HG03066 (cell line): Measurements from ENCODE around the gene UQCR11.

ENCODE experiments used
- ATAC-seq: cut with Tn5 transposase; IDR thresholded peaks from one replicate; pipeline ENCODE4 v1.9.1; 2021; ENCODE audit warnings: low read depth; ENCODE audit not compliant: unreplicated experiment

The UQCR11 gene

DNA sequence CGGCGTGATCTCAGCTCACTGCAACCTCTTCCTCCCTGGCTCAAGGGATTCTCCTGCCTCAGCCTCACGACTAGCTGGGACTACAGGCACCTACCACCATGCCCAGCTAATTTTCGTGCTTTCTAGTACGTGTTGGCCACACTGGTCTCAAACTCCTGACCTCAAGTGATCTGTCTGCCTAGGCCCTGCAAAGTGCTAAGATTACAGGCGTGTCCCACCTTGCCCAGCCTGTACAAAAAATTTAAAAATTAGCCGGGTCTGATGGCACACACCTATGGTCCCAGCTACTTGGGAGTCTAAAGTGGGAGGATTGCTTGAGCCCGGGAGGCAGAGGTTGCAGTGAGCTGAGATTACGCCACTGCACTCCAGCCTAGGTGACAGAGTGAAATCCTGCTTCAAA is 32.5 kb downstream of the UQCR11 start:
- ATAC-seq: no peak

DNA sequence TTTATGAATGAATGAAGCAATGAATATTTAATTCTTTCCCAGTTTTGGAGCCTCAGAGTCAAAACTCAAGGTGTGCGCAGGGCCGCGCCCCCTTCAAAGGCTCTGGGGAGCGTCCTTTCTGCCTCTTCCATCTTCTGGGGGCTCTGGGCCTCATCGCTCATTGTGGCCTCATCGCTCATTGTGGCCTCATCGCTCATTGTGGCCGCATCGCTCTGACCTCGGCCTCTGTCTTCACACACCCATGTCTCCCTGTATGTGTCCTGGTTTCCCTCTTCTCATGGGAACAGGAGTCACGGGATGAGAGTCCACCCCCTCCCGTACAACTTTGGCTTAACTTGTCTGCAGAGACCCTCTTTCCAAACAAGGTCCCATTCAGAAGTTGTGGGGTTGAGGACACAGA is 33.9 kb downstream of the UQCR11 start:
- no peak for ATAC-seq

DNA sequence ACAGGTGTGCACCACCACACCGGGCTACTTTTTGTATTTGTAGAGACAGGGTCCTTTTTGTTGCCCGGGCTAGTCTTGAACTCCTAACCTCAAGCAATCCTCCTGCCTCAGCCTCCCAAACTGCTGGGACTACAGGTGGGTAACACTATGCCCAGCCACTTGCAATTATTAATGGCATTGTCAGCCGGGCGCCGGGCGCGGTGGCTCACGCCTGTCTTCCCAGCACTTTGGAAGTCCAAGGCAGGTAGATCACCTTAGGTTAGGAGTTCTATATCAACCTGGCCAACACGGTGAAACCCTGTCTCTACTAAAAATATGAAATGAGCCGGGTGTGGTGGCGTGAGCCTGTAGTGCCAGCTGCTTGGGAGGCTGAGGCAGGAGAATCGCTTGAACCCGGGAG is 34.4 kb downstream of the UQCR11 start:
- no peak for ATAC-seq

DNA sequence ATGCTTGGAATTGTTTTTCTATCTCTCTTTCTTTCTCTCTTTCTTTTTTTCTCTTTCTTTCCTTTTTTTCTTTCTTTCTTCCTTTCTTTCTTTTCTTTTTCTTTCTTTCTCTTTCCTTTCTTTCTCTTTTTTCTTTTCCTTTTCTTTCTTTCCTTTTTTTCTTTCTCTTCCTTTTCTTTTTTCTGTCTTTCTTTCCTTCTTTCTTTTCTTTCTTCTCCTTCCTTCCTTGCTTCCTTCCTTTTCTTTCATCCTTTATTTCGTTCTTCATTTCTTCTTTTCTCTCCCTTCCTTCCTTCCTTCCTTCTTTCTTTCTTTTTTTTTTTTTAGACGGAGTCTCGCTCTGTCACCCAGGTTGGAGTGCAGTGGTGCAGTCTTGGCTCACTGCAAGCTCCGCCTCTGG is 35.3 kb downstream of the UQCR11 start:
- ATAC-seq: no peak

- ATAC-seq: no peak
Observed at GRCh38 chr19:1568320-1569019, 36.8 kb downstream of the UQCR11 start, which contains the start of gene MEX3D. Gene MEX3D (minus strand): TSS chr19:1568325. CDS start chr19:1568058, 267 bp downstream.

GRCh38 chr19:1567848-1568227 is 37.4 kb downstream of the UQCR11 start:
- no peak for ATAC-seq

GRCh38 chr19:1567116-1567847 is 38.0 kb downstream of the UQCR11 start:
- ATAC-seq: no peak

- no peak for ATAC-seq
Observed at GRCh38 chr19:1566392-1567115, 38.7 kb downstream of the UQCR11 start.

DNA sequence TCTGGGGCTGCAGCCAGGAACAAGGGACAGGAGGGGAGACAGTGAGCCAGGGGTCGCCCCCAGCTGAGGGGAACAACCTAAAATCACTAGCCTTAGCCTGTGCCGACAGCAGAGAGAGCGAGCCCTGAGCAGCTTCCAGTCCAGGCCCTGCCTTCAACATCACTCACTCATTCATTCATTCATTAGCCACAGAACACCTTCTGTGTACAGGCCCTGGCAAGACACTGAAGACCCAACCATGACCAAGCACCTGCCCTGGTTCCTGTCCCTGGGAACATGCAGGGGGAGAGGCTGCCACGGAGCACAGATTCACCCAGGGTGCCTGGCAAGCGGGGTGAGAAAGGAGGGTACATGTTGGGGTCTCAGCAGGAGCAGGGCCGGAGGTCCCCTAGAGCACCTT is 42.0 kb downstream of the UQCR11 start:
- ATAC-seq: no peak

DNA sequence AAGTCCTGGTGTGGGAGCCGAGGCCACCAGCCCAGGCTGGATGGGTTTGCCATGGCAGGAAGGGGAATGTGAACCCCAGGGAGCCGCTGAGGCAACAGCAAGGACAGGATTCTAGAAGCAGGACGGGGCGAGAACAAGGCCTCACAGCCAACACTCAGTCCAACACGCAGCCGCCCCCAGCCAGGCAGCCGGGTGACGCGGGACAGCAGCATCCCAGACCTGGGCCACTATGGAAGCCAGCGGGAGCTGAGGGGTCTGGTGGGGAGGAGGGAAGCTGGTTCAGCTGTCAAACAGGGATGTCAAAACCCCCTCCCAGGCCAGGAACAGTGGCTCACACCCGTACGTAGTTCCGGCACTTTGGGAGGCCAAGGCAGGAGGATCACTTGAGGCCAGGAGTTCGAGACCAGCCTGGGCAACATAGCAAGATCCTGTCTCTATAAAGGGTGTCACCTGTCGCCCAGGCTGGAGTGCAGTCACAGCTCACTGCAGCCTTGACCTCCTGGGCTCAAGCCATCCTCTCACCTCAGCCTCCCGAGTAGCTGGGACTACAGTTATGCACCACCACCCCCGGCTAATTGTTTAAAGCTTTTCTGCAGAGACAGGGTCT is 43.9 kb downstream of the UQCR11 start:
- no peak for ATAC-seq

DNA sequence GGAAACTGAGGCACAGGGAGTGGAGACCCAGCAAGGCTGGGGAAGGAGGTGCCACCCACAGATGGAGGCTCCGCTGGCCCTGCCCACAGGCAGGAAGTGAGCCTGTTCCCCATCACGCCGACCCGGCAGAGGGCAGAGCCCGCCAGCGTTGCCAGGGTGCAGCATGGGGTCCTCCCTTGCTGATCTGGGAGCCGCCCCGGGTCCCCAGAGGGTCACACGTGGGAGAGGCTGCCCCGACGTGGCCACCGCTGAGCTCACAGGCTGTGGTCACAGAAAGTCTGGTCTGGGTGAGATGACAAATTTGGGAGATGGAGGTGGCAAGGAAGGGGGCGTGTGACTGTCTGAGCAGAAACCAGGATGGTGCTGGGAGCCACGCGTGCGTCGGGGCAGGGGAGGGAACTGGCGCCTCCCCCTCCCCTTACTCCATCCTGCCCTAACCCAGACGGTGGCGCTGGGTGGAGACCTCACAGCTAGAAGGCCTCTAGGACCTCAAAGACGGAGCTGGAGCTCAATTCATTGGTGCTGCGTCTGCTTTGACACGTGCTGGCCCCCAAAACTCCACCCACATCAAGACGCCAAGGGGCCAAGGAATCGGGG is 44.9 kb downstream of the UQCR11 start:
- no peak for ATAC-seq

DNA sequence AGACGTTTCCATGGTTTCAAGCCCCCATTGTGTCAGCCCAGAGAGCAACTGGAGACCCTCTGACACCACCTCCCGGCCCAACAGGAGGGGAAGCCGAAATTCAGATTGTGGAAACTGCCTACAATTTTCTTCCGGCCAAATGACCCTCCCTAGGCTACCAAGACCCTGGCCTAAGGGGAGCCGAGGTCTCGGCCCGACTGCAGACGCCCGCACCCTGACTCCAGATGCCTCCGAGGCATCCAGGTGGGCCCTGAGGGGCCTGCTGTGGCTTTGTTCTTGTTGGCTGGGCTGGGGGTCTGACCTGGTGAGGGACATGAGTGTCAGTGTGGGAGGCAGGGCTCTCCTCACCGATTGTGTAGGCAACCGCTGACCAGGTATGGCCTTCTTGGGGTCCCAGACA is 46.7 kb downstream of the UQCR11 start:
- ATAC-seq: no peak

GRCh38 chr19:1556390-1557070 is 48.7 kb downstream of the UQCR11 start:
- ATAC-seq: no peak

GRCh38 chr19:1555487-1556389 is 49.5 kb downstream of the UQCR11 start:
- no peak for ATAC-seq

GRCh38 chr19:1554968-1555367 is 50.3 kb downstream of the UQCR11 start:
- ATAC-seq: no peak

DNA sequence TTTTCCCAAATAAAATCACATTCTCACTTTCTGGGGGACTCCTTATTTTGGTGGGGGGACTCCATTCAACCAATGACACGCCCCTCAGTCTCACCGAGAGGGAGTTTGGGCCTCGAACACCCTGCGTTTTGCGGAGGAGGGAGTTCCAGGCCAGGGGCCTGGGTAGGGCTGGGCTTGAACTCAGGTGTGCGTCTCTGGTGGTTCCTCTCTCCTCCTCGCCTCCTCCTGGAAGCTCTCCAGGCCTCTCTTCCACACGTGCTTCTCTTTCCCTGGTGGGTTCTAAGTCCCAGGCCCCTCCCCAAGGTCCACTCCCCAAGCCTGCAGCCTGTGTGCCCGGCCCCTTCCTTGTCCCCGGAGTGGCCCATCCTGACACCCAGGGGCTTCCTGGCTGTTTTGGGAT is 51.8 kb downstream of the UQCR11 start:
- ATAC-seq: no peak

DNA sequence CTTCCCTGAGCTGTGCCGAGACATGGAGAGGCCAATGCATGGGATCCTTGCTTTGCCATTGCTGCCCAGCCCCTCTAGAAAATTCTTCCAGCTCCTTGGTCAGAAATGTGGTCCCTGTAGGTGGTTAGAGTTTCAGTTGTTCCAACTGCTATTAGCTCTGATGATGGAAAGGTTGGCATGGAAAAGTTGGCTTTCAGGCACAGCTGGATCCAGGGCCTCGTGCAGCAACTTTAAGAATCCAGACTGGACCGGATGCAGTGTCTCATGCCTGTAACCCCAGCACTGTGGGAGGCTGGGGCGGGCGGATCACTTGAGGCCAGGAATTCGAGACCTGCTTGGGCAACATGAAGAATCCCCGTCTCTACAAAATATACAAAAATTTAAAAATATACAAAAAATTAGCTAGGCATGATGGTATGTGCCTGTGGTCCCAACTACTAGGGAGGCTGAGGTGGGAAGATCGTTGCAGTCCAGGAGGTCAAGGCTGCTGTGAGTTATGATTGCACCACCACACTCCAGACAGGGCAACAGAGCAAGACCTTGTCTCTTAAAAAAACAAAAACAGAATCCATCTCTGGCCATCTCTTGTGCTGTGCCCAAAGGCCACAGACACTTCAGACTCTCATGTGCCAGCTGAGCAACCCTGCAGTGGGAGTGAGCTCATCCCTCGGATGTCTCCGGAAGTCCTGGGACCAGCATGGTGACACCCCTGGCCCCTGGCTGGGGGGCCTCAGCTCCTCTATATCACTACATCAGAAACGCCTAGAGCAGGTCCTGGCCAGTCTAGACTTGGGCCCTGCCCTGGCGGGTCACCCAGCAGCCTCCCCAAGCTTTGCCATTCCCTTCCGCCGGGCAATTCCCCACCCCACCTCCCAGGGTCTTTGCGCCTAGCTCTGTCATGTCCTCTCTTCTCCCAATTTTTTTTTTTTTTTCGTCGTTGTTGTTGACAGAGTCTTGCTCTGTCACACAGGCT is 53.9 kb downstream of the UQCR11 start:
- no peak for ATAC-seq

- ATAC-seq: no peak
Observed at GRCh38 chr19:1549332-1549945, 55.8 kb downstream of the UQCR11 start.
